ENCODE measurements around the gene ITGB3. TPM values are rescaled to one million over a fixed set of nuclear protein-coding genes. Genes with fewer than 3 reads are reported as not detected.

Gene ITGB3
- total and polyA plus RNA-seq, 2 of the 4 experiments (the other 2 are of a cell fraction): 9.8 to 17.6 TPM

DNA sequence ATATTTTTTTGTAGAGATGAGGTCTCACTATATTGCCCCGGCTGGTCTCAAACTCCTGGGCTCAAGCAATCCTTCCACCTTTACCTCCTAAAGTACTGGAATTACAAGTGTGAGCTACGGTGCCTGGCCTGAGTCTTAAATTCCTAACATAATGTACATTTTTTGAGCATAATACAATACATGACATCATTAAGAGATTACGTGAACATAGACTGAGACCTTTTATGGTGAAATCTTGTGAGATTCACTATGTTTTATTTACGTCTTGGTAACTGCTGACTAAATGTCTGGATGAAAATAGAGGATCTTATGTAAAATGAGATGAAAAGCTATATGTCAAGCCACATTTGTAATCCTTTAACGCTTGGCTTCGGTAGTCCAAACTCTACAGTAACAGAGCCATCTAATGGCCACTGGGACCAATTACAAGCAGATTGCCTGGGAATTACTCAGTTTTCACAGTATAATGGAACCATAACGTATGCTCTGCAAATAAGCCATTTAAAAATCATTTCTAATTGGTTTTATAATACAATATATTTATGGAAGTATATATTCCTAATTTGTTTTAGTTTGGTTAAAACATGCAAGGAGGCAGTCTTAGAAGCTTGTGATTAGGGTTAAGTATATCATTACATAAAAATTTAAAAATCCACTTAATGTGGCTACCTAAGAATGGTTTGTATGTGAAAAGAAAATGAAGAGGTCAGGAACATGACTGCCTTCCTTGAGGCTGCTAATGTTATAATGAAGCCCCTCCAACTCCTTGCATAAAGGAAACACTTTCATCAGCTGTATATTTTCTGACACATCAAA is 62.0 kb downstream of the ITGB3 start:
- Histone ChIP-seq H3K4me1 (ENCODE audit: control insufficient read depth, insufficient read depth, low read length) (peaks cover 13% of the 10 kb centered on the region), H3K23ac (ENCODE audit: low read depth, low read length) (peak overlapping the region; percentile 95), H3K9ac (ENCODE audit: low read depth, low read length) (peak overlapping the region; percentile 34; the same call in 1 of the 2 replicates), H4K8ac (ENCODE audit: low read depth in 2 of 2, low read length in 2 of 2) (peak overlapping the region; percentile 57 to 95), H4K5ac (ENCODE audit: low read depth, low read length) (peak overlapping the region; percentile 68), H3K9me1 (ENCODE audit: insufficient read depth, low read length) (peaks cover 2% of the 10 kb centered on the region; the same call in 1 of the 2 replicates), H3K79me1 (ENCODE audit: low read depth in 1 of 2, low read length in 2 of 2) (peaks cover 0 to 6% of the 10 kb centered on the region in 2 experiments; a peak in 1 of 4 replicates), H3K9me3 (ENCODE audit: control insufficient read depth, insufficient read depth, low read length) (no peaks in the 10 kb centered on the region), H3K27me3 (ENCODE audit: control insufficient read depth, insufficient read depth, low read length) (no peaks in the 10 kb centered on the region), H2BK20ac (ENCODE audit: low read depth, low read length) (peak overlapping the region; percentile 99), H3K27ac (ENCODE audit: insufficient read depth, low read length) (peak overlapping the region; percentile 95), H3K14ac (replicated peaks; ENCODE audit: low read depth, low read length) (peak overlapping the region; percentile 99), H3K4me2 (ENCODE audit: low read depth, low read length) (no peak overlapping the region), H2BK5ac (ENCODE audit: low read depth, low read length, poor library complexity, severe bottlenecking) (peak overlapping the region; percentile 96), H4K91ac (ENCODE audit: insufficient read depth, low read depth, low read length) (peak overlapping the region; percentile 95), H3K4me3 (ENCODE audit: insufficient read depth, low read depth, low read length) (no peak overlapping the region), H3K56ac (ENCODE audit: extremely low read depth, insufficient read depth, low read length) (peak overlapping the region; percentile 91), H2BK15ac (ENCODE audit: low read depth, low read length) (peak overlapping the region; percentile 42; the same call in 1 of the 3 replicates), H2AK9ac (replicated peaks; ENCODE audit: low read depth, low read length, poor library complexity) (no peak overlapping the region), H4K20me1 (ENCODE audit: insufficient read depth, low read length) (no peaks in the 10 kb centered on the region), H3K36me3 (ENCODE audit: control insufficient read depth, insufficient read depth, low read length) (peaks cover 7% of the 10 kb centered on the region), H2AFZ (replicated peaks; ENCODE audit: low read length, poor library complexity) (peak overlapping the region; percentile 67), H2BK120ac (ENCODE audit: low read depth, low read length) (peak overlapping the region; percentile 98), H2AK5ac (ENCODE audit: low read depth, low read length) (peak overlapping the region; percentile 98), H3K18ac (ENCODE audit: low read depth, low read length) (peak overlapping the region; percentile 90), H3K4ac (ENCODE audit: low read depth, low read length) (peak overlapping the region; percentile 98)
- DNase-seq (peak; percentile 99), ATAC-seq (ENCODE audit: low read depth) (peak; percentile 86)
- no TSS peak for BruUV-seq (replicated peaks)
- no CpG with 5 or more reads among the region's 7 CpGs for WGBS, 2 experiments (ENCODE audit: extremely low coverage in 2 of 2, insufficient read length in 1 of 2)
- intact Hi-C loops (cut with micrococcal nuclease) (loop anchor here (1.0 to 5.0 kb wide), 3 partner anchors 37 to 128 kb away; partner anchors contain the start of gene CDC27), dilution Hi-C loops (cut with HindIII; ENCODE audit: low sequenced_read_pairs, unreplicated experiment) (no loop called here), in situ Hi-C loops (cut with MboI; ENCODE audit: low sequenced_read_pairs) (no loop called here)
- CTCF ChIA-PET: interaction anchor here (0.6 to 3.5 kb wide), 7 partner anchors 10 to 288 kb away, joined by 3 to 30 read pairs (median 3); no protein-coding TSS in a partner anchor
- POLR2A ChIA-PET (ENCODE audit: unreplicated experiment): no interaction called here
- TF ChIP-seq FOS (IDR thresholded peaks at IDR 0.05; ENCODE audit: low read depth, low read length): peak; percentile 57; the same call in 1 of the 2 replicates
- TF ChIP-seq RAD21 (IDR thresholded peaks at IDR 0.05; ENCODE audit: low read length): peak; percentile 98
- TF ChIP-seq MAFK (IDR thresholded peaks at IDR 0.05; ENCODE audit: low read depth, low read length): peak; percentile 54
- peak; percentile 17; the same call in 1 of the 2 replicates for TF ChIP-seq NFE2L2 (IDR thresholded peaks at IDR 0.05; ENCODE audit: low read depth, low read length)
- no peak for TF ChIP-seq RCOR1 (IDR thresholded peaks at IDR 0.05; ENCODE audit: insufficient replicate concordance, low read length)
- TF ChIP-seq CEBPB (IDR thresholded peaks at IDR 0.05; ENCODE audit: low read depth, low read length): peak; percentile 84
- TF ChIP-seq, protein P1, sequence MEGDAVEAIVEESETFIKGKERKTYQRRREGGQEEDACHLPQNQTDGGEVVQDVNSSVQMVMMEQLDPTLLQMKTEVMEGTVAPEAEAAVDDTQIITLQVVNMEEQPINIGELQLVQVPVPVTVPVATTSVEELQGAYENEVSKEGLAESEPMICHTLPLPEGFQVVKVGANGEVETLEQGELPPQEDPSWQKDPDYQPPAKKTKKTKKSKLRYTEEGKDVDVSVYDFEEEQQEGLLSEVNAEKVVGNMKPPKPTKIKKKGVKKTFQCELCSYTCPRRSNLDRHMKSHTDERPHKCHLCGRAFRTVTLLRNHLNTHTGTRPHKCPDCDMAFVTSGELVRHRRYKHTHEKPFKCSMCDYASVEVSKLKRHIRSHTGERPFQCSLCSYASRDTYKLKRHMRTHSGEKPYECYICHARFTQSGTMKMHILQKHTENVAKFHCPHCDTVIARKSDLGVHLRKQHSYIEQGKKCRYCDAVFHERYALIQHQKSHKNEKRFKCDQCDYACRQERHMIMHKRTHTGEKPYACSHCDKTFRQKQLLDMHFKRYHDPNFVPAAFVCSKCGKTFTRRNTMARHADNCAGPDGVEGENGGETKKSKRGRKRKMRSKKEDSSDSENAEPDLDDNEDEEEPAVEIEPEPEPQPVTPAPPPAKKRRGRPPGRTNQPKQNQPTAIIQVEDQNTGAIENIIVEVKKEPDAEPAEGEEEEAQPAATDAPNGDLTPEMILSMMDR (conservative IDR thresholded peaks at IDR 0.05; ENCODE audit: low read depth, low read length): peak; percentile 92
- TF ChIP-seq SMC3 (IDR thresholded peaks at IDR 0.05; ENCODE audit: low read depth, low read length): peak; percentile 98
- no peak for TF ChIP-seq MAZ (IDR thresholded peaks at IDR 0.05; ENCODE audit: borderline replicate concordance, low read depth, low read length)
- TF ChIP-seq, protein P2, sequence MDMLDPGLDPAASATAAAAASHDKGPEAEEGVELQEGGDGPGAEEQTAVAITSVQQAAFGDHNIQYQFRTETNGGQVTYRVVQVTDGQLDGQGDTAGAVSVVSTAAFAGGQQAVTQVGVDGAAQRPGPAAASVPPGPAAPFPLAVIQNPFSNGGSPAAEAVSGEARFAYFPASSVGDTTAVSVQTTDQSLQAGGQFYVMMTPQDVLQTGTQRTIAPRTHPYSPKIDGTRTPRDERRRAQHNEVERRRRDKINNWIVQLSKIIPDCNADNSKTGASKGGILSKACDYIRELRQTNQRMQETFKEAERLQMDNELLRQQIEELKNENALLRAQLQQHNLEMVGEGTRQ (IDR thresholded peaks at IDR 0.05; ENCODE audit: low read depth, low read length): no peak
- TF ChIP-seq BHLHE40 (IDR thresholded peaks at IDR 0.05; ENCODE audit: low read depth, low read length): no peak
- TF ChIP-seq MXI1 (IDR thresholded peaks at IDR 0.05; ENCODE audit: borderline replicate concordance, low read depth, low read length): no peak
- TF ChIP-seq, protein P3, sequence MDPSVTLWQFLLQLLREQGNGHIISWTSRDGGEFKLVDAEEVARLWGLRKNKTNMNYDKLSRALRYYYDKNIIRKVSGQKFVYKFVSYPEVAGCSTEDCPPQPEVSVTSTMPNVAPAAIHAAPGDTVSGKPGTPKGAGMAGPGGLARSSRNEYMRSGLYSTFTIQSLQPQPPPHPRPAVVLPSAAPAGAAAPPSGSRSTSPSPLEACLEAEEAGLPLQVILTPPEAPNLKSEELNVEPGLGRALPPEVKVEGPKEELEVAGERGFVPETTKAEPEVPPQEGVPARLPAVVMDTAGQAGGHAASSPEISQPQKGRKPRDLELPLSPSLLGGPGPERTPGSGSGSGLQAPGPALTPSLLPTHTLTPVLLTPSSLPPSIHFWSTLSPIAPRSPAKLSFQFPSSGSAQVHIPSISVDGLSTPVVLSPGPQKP (IDR thresholded peaks at IDR 0.05; ENCODE audit: borderline replicate concordance, low read depth, low read length): no peak
